ENCODE data around the gene MADD. TPM values are rescaled to one million over a fixed set of nuclear protein-coding genes. Genes with fewer than 3 reads are reported as not detected.

The MADD gene
- total and polyA plus RNA-seq, 2 donors (not counting 3 experiments of a cell fraction or from before 2014, with no cell fraction given) = 35.3 to 36.8 TPM

DNA sequence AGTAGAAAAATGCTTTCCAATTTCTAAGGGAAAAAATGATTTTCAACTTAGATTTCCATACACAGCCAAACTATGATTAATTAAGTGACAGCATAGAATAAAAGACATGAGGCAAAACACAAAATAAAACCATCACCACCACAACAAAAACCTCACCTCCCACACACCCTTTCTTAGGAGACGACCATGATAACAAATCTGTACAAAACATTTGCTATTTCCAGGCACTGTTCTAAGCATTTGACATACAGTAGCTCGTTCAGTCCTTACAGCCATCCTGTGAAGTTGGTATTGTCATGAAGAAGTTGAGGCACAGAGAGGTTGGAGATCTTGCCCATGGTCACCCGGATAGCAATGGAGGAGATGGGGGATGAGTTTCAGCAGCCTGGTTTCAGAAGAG lies 99.7 kb downstream of the MADD start:
- intact Hi-C loops (cut with micrococcal nuclease) = no loop called here
- Histone ChIP-seq H3K4me2 (ENCODE audit: insufficient read depth, low read length) (no peak overlapping the region), H2AFZ (ENCODE audit: low read depth, low read length) (no peak overlapping the region), H3K4me3 (replicated peaks in 1 of 3; ENCODE audit: insufficient read depth in 1 of 3, low read depth in 1 of 3, low read length in 3 of 3) (no peak overlapping the region), H3K9me1 (replicated peaks; ENCODE audit: control insufficient read depth, extremely low read depth, insufficient read depth, low read length) (no peaks in the 10 kb centered on the region), H4K20me1 (replicated peaks; ENCODE audit: control insufficient read depth, extremely low read depth, insufficient read depth, low read length) (no peaks in the 10 kb centered on the region), H3K4me1 (ENCODE audit: control insufficient read depth, extremely low read depth, insufficient read depth, low read length) (peaks cover 7% of the 10 kb centered on the region), H3K9me3 (replicated peaks; ENCODE audit: control insufficient read depth, insufficient read depth, low read length) (no peaks in the 10 kb centered on the region), H3K79me2 (ENCODE audit: control insufficient read depth, insufficient read depth, low read length) (no peaks in the 10 kb centered on the region), H3K27me3 (ENCODE audit: control insufficient read depth in 2 of 2, insufficient read depth in 2 of 2, low read length in 2 of 2) (peaks cover 2 to 4% of the 10 kb centered on the region in 2 experiments), H3K9ac (replicated peaks; ENCODE audit: extremely low read depth, insufficient read depth, low read length) (no peak overlapping the region), H3K36me3 (ENCODE audit: control insufficient read depth in 2 of 2, extremely low read depth in 1 of 2, insufficient read depth in 2 of 2, low read length in 2 of 2) (no peaks in the 10 kb centered on the region), H3K27ac (ENCODE audit: insufficient read depth, low read depth, low read length) (no peak overlapping the region)
- ChIA-PET POLR2A (no interaction called here), CTCF (interaction anchor here (0.7 to 1.5 kb wide), 5 partner anchors 15 to 43 kb away, joined by 3 to 5 read pairs (median 4); no protein-coding TSS in a partner anchor)
- BruUV-seq (replicated peaks) = no TSS peak
- TF ChIP-seq JUN (IDR thresholded peaks at IDR 0.05; ENCODE audit: borderline replicate concordance, insufficient read depth, insufficient read length, low read depth) = no peak
- no peak for TF ChIP-seq POLR2A (IDR thresholded peaks at IDR 0.05; ENCODE audit: low read depth, low read length)
- TF ChIP-seq FOS (IDR thresholded peaks at IDR 0.05; ENCODE audit: borderline replicate concordance, insufficient read depth, low read length) = no peak
- TF ChIP-seq MAX (IDR thresholded peaks at IDR 0.05; ENCODE audit: insufficient read depth, insufficient read length) = no peak
- no peak for TF ChIP-seq CTCF (IDR thresholded peaks at IDR 0.05; ENCODE audit: extremely low read depth in 1 of 2, insufficient read depth in 1 of 2, low read depth in 1 of 2, low read length in 2 of 2)
- no peak for TF ChIP-seq POLR2AphosphoS5 (IDR thresholded peaks at IDR 0.05; ENCODE audit: insufficient read depth, low read depth, low read length)
- TF ChIP-seq GATA2 (IDR thresholded peaks at IDR 0.05; ENCODE audit: insufficient read depth, insufficient read length, low read depth, low read length) = no peak
- TF ChIP-seq MYC (IDR thresholded peaks at IDR 0.05; ENCODE audit: low read depth, low read length) = no peak
- no peak for TF ChIP-seq EZH2 (IDR thresholded peaks at IDR 0.05; ENCODE audit: borderline replicate concordance, low read depth, low read length, severe bottlenecking)
- dilution Hi-C loops (cut with MboI; ENCODE audit: extremely low pct_ligation_motif_present, low sequenced_read_pairs) = no loop called here
- FAIRE-seq (no peak), DNase-seq (ENCODE audit: low read depth, low spot score) (no peak)

All from endothelial cell of umbilical vein (primary cell).